K562 (cell line): ENCODE data around the gene MMD2. TPM values are rescaled to one million over a fixed set of nuclear protein-coding genes. Genes with fewer than 3 reads are reported as not detected.
A peak's percentile ranks its signal among the peaks of the same experiment; 100 is the strongest.
"Not testable (repeated sequence)": the region's sequence is repeated elsewhere in the genome, so short reads cannot be mapped to it uniquely, and the experiment has no call there.

ENCODE experiments used
- ATAC-seq: fragments of 200-7000 bp; cut with Tn5 transposase; 3 replicates; pipeline ENCODE4 v1.9.1; 2020; ENCODE audit warnings: moderate library complexity
- BruUV-seq: library from RNA; stranded (reverse); fragments of 400-500 nt; replicated peaks from 2 replicates; lab custom pipeline; 2021; lab: Mats Ljungman, UMichigan
- CTCF ChIA-PET: fragments of 300-600 bp; formaldehyde crosslinking; extraction: SDS; loops from one replicate; lab custom pipeline; 2021; ENCODE audit warnings: low intra/inter-chr PET ratio; lab: Yijun Ruan, JAX
- POLR2A ChIA-PET: fragments of 300-600, 350-650 bp; sonication (Branson Sonifier 250); formaldehyde crosslinking; extraction: SDS; loops from one replicate; lab custom pipeline; 2021; ENCODE audit warnings: antibody characterized with exemption, inconsistent platforms; lab: Yijun Ruan, JAX
- DNase-seq, 4 experiments: peaks; one replicate each; pipeline versions ENCODE4 v3.0.0 to v3.0.0-alpha.2; 2011 to 2018; ENCODE audit warnings: low spot score in 3 of 4, mixed read lengths in 3 of 4; ENCODE audit errors: extremely low read depth in 1 of 4
- FAIRE-seq: peaks from 2 replicates; lab custom pipeline; 2011; peaks lifted over from hg19 to GRCh38; lab: Jason Lieb, UNC
- H2AFZ ChIP-seq: 2 replicates; pipeline ENCODE4 v1.6.0; 2011; ENCODE audit warnings: low read depth, low read length, control low read depth, inconsistent platforms
- H3K27ac ChIP-seq: fragments of 200-600 bp; 3 replicates; pipeline ENCODE4 v1.8.0; 2011; ENCODE audit warnings: low read depth, mild to moderate bottlenecking, control low read depth, inconsistent platforms, low read length, moderate library complexity, mixed read lengths; ENCODE audit errors: extremely low read depth
- H3K27me3 ChIP-seq, 2 experiments: fragments of 300-600 bp in 1 of 2; 2 replicates in 1 of 2; 3 replicates in 1 of 2; pipeline versions ENCODE4 v1.6.0 to v1.8.0; 2011; ENCODE audit warnings: inconsistent platforms in 2 of 2, low read length in 2 of 2, mild to moderate bottlenecking in 1 of 2, mixed read lengths in 1 of 2, moderate library complexity in 1 of 2; ENCODE audit not compliant: control insufficient read depth in 2 of 2, insufficient read depth in 2 of 2
- H3K36me3 ChIP-seq: fragments of 300-600 bp; 3 replicates; pipeline ENCODE4 v1.8.0; 2011; ENCODE audit warnings: mild to moderate bottlenecking, low read length, inconsistent platforms; ENCODE audit not compliant: control insufficient read depth, insufficient read depth
- H3K4me1 ChIP-seq, 2 experiments: fragments of 200-600 bp in 1 of 2; replicated peaks in 1 of 2; 2 replicates in 1 of 2; 3 replicates in 1 of 2; pipeline versions ENCODE4 v1.5.1 to v1.8.0; 2011; ENCODE audit warnings: inconsistent platforms in 2 of 2, low read length in 2 of 2, mild to moderate bottlenecking in 1 of 2, mixed read lengths in 1 of 2, moderate library complexity in 1 of 2; ENCODE audit not compliant: control insufficient read depth in 2 of 2, insufficient read depth in 2 of 2
- H3K4me2 ChIP-seq: 2 replicates; pipeline ENCODE4 v1.6.1; 2011; ENCODE audit warnings: low read length, control low read depth, inconsistent platforms, mixed read lengths; ENCODE audit not compliant: insufficient read depth
- H3K4me3 ChIP-seq: fragments of 200-600 bp; sonication (generic), shearing (Covaris generic); 2 replicates; pipeline ENCODE4 v1.5.1; 2016; ENCODE audit warnings: control low read depth, inconsistent platforms
- H3K79me2 ChIP-seq: fragments of 200-600 bp; 3 replicates; pipeline ENCODE4 v1.8.0; 2011; ENCODE audit warnings: low read length, inconsistent platforms; ENCODE audit not compliant: control insufficient read depth, insufficient read depth
- H3K9ac ChIP-seq, 2 experiments: 2 replicates each; pipeline versions ENCODE4 v1.6.0 to v1.6.1; 2011; ENCODE audit warnings: low read depth in 2 of 2, low read length in 2 of 2, control low read depth in 1 of 2, inconsistent platforms in 1 of 2, mild to moderate bottlenecking in 1 of 2, mixed read lengths in 1 of 2; ENCODE audit not compliant: insufficient read depth in 1 of 2
- H3K9me1 ChIP-seq: one replicate; pipeline ENCODE4 v1.6.0; 2011; ENCODE audit warnings: inconsistent platforms, mild to moderate bottlenecking, low read length, moderate library complexity; ENCODE audit not compliant: control insufficient read depth, insufficient read depth
- H3K9me3 ChIP-seq: replicated peaks from 2 replicates; pipeline ENCODE4 v1.5.1; 2011; ENCODE audit warnings: low read depth, low read length, inconsistent platforms; ENCODE audit not compliant: control insufficient read depth, insufficient read depth
- H4K20me1 ChIP-seq: replicated peaks from 2 replicates; pipeline ENCODE4 v1.6.1; 2011; ENCODE audit warnings: low read length, inconsistent platforms, mixed read lengths; ENCODE audit not compliant: control insufficient read depth, insufficient read depth
- ARID1B ChIP-seq: fragments of 450-650 bp; IDR thresholded peaks from 2 replicates; pipeline ENCODE4 v1.6.1; 2016; ENCODE audit warnings: antibody characterized with exemption, mild to moderate bottlenecking, inconsistent platforms
- CBFA2T2 ChIP-seq: fragments of 450-650 bp; conservative IDR thresholded peaks from 2 replicates; pipeline ENCODE4 v1.6.1; 2017; ENCODE audit warnings: mild to moderate bottlenecking
- CBFA2T3 ChIP-seq: fragments of 450-650 bp; IDR thresholded peaks from 2 replicates; pipeline ENCODE4 v1.6.1; 2017
- NCOR1 ChIP-seq: fragments of 450-650 bp; IDR thresholded peaks from 2 replicates; pipeline ENCODE4 v1.6.1; 2016; ENCODE audit warnings: mild to moderate bottlenecking, moderate library complexity
- SPI1 ChIP-seq: IDR thresholded peaks from 2 replicates; pipeline ENCODE4 v1.6.1; 2011; ENCODE audit warnings: low read depth, low read length, control low read depth, borderline replicate concordance
- TEAD4 ChIP-seq, 2 experiments: sonication (generic) in 1 of 2; formaldehyde crosslinking in 1 of 2; IDR thresholded peaks; 2 replicates each; pipeline versions ENCODE4 v1.6.1 to v1.8.0; 2012 to 2022; ENCODE audit warnings: borderline replicate concordance in 1 of 2, inconsistent platforms in 1 of 2, low read length in 1 of 2, mild to moderate bottlenecking in 1 of 2, missing genetic modification reagents in 1 of 2
- WGBS: fragments of 100-300 bp; shearing (Covaris generic); methylation state at CpG from one replicate; pipeline ENCODE4 v1.1.6; 2016; ENCODE audit warnings: low coverage, mixed read lengths; ENCODE audit not compliant: insufficient coverage; ENCODE audit errors: missing lambda C conversion rate; 5-methylcytosine and 5-hydroxymethylcytosine counted together
- in situ Hi-C: fragments of 300-500 bp; cut with MboI; formaldehyde crosslinking; loops from 4 replicates; pipeline ENCODE4 v1.15.0; 2018; ENCODE audit warnings: inconsistent platforms, mixed read lengths
- intact Hi-C: fragments of 100-400 bp; cut with micrococcal nuclease; formaldehyde crosslinking; loops from 2 replicates; pipeline ENCODE4 v1.14.2; 2022
- polyA plus RNA-seq, 8 experiments: library from polyadenylated mRNA; depleted of rRNA in 4 of 8; stranded (reverse) in 5 of 8; unstranded in 3 of 8; fragments of >200 nt; fragmentation: Nextera tagmentation in 2 of 8; fragmentation: Illumina TruSeq in 1 of 8; extraction: Ambion mirVana in 2 of 8; extraction: Trizol in 1 of 8; gene quantifications; 2 replicates each; pipeline versions ENCODE4 v1.2.1 to v1.2.3, GENCODE V29; 2011 to 2014; ENCODE audit warnings: inconsistent platforms in 1 of 8, missing spikeins in 1 of 8
- total RNA-seq, 7 experiments: library from RNA; depleted of rRNA in 6 of 7; stranded (reverse); fragments of >200 nt in 6 of 7; fragmentation: Illumina TruSeq in 2 of 7; extraction: Trizol in 2 of 7; gene quantifications; 2 replicates each; pipeline versions ENCODE4 v1.2.1 to v1.2.3, GENCODE V29; 2011 to 2021; ENCODE audit warnings: low replicate concordance in 1 of 7

Gene MMD2
- total and polyA plus RNA-seq, 9 of the 15 experiments (the other 6 are each of a cell fraction or from before 2014, with no cell fraction given): not detected

DNA sequence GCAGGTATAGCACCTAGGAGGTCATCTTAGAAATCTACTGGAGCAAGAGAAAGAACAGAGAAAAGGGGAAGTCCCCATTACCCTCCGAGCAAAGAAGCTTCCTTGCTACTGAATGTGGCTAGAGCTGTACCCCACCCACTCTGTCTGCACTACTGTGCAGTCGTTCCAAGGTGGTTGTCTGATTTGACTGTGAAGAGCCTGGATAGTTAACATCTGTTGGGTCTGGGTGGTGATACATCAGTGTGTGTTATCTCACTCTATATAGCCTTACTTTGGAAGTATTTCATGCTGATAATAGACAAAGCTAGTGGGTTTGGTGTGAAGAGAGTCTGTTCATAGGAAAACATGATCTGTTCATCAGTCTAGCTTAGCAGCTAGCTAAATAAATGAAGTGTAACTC lies 23.8 kb upstream of the MMD2 start:
- BruUV-seq; H3K27ac ChIP-seq; CTCF ChIA-PET; H3K4me2 ChIP-seq; H3K9me3 ChIP-seq; H3K9me1 ChIP-seq; H3K27me3 ChIP-seq; H3K4me3 ChIP-seq; H2AFZ ChIP-seq; H4K20me1 ChIP-seq; H3K4me1 ChIP-seq; TF ChIP-seq TEAD4 (CRISPR knock-in tag; IDR thresholded peaks at IDR 0.05; ENCODE audit: borderline replicate concordance): not testable (repeated sequence)
- peak; percentile 91 for ATAC-seq
- Histone ChIP-seq H3K79me2 (peaks cover 38% of the 10 kb centered on the region), H3K36me3 (peaks cover 86% of the 10 kb centered on the region)
- POLR2A ChIA-PET: interaction anchor here (0.6 kb wide), 2 partner anchors 9 to 15 kb away, joined by 3 read pairs; no protein-coding TSS in a partner anchor
- WGBS: 0% methylated on average over 1 of the region's 2 CpGs
- DNase-seq: peak in 1 of 4 experiments; percentile 45
- TF ChIP-seq TEAD4 (IDR thresholded peaks at IDR 0.05; ENCODE audit: low read length) (0 out of 2 replicates have a peak, but pooled peaks have one; percentile 46), CBFA2T3 (peak; percentile 59), SPI1 (0 out of 2 replicates have a peak, but pooled peaks have one; percentile 3), CBFA2T2 (0 out of 2 replicates have a peak, but pooled peaks have one; percentile 23), ARID1B (0 out of 2 replicates have a peak, but pooled peaks have one; percentile 8), NCOR1 (peak; percentile 18; the same call in 1 of the 2 replicates)
- TF ChIP-seq, all 486 proteins: peak for 6; not testable (repeated sequence) for 480
- H3K9ac ChIP-seq, intact Hi-C loops, in situ Hi-C loops: not testable (repeated sequence)
- FAIRE-seq: peak; percentile 86
